Non-pigmented ciliary epithelial cell (primary cell): ENCODE data around the gene GLP1R.

Experiments used
- DNase-seq: peaks from one replicate; pipeline ENCODE4 v3.0.0-alpha.2; 2010; ENCODE audit warnings: low read depth

Gene GLP1R

DNA sequence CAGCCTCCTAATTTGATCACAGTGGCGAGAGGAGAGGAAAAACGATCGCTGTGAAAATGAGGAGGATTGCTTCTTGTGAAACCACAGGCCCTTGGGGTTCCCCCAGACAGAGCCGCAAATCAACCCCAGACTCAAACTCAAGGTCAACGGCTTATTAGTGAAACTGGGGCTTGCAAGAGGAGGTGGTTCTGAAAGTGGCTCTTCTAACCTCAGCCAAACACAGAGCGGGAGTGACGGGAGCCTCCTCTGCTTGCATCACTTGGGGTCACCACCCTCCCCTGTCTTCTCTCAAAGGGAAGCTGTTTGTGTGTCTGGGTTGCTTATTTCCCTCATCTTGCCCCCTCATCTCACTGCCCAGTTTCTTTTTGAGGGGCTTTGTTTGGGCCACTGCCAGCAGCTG is 37.7 kb downstream of the GLP1R start:
- no peak for DNase-seq

DNA sequence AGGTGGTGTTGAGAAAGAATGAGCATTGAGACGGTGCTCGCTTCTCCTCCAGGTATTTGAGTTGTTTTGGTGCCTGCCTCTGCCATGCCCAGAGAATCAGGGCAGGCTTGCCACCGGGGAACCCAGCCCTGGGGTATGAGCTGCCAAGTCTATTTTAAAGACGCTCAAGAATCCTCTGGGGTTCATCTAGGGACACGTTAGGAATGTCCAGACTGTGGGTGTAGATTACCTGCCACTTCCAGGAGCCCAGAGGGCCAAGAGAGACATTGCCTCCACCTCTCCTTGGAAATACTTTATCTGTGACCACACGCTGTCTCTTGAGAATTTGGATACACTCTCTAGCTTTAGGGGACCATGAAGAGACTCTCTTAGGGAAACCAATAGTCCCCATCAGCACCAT is 38.1 kb downstream of the GLP1R start:
- DNase-seq, result no peak

DNA sequence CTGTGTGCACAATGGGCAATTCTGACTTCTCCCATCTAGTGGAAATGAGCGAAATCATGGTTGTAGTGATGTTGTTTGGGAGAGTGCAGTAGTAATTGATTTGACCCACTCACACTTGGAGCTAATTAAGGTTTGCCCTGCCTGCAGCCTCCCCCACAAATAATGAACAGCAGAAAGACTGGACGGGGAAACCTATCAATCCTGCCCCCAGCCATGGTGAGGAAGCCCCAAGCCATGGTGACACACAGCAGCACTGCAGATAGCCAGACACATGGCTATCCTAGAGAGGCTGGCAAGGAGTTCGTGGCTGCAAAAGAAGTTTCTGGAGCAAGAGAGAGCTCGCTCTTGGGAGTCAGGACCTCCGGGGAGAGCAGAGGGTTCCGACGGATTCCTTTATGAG is 38.6 kb downstream of the GLP1R start:
- DNase-seq, result no peak

DNA sequence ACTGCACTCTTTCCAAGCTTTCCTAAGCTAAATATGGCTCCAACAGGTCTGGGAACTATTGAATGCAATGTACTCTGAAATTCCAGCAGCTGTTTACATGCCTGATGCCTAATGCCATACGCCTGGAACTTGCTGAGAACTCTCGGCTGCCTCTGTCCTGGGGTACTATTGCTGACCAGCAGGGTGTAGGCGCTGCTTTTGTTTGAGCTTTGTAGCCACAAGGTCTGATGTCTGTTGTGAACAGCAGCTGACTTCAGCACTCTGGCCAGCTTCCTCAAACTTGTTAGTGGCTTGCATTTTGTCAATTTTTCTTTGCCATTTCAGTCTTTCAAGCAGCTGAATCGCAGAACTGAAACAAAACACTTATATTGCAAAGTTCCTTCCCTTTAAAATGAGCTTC is 39.8 kb downstream of the GLP1R start:
- peak; percentile 17 for DNase-seq

DNA sequence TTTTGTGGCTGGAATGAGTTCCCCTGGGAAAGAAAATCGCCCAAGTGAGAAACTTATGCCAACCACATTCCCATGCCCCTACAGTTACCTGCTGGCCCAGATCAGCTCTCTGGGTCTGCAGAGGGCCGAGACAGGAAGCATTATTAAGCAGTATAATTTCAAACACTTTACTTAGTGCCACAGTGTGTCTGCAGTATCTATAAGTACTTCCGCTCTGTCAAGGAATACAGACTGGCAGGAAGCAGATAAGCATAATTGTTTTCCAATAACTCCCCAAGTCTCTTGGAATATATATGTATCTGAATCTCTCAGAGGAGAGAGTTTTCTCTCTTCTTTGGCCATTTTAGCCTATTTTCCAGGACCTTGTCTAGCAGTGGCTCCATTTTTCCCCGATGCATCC is 41.5 kb downstream of the GLP1R start:
- no peak for DNase-seq

DNA sequence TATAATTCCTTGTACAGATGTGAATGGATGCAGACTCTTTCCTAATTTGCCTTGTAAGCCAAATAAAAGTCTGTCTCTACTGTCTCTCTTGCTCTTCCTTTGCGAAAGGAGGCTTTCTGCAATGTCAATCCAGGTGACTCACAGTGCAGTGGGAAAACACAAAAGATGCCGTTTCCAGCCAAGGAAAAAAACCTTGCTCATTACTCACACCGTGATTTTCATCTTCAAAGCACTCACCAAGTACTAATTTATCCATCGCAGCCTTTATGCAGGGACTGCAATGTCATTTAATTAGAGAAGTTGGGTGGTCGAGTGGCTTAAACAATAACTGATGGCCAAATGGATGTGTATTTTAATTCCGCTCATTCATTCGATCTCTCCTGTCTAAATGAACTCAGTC is 42.6 kb downstream of the GLP1R start:
- DNase-seq, result no peak

DNA sequence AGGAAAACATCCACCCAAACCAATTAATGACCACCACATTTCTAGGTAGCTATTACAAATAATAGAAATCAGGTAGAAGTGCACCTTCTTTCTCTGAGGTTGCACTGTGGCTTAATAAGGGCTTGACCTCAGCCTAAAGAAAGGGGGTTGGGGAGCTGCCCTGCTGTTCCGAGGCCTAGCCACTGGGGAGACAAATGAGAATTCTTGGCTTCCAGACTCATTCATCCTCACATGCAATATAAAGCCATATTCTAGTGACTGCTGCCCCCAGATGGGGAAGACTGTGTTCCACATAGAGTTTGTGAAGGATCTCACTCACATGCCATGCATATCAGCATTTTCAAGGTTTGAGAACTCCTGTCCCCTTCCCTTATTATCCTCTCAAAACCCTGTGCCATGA is 43.5 kb downstream of the GLP1R start:
- no peak for DNase-seq

DNA sequence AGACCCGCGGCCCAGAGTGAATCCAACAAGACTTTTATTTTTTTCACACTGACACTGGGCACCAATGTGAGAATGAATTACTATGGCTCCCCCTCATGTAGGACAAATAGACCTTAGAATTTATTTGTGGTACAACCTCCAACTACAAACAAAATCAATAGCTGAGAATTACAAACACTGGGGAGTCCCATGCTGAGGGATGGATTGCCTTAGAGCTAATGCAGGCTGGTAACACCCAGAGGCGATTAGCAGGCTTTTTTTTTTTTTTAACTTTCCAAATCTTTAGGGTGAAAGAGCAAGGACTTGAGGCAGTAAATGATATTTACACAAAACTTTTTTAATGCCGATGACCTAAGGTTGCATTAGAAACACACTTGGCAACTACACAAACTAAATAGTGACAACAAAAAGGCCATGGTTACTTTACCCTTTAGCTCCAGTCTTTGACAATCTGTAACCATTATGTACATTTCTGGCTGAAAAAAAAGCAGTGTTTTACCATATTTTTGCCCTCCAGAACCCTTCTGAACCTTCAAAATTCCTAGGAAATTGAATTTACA is 44.6 kb downstream of the GLP1R start:
- DNase-seq, result no peak

DNA sequence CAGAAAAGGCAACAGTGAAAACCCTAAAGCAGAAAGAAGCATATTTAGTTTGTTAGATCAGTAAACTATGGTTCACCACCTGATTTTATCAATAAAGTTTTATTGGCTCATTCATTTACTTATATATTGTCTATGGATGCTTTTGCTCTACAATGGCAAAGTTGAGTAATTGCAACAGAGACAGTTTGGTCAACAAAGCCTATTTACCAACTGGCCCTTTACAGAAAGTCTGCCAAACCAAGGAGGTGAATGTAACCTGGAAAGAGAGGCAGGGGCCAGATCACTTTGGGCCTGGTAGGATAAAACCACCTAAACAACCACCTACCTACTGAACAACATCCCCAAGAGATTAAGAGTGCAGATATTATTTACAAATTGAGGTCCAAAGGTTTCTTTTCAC is 47.0 kb downstream of the GLP1R start:
- no peak for DNase-seq

DNA sequence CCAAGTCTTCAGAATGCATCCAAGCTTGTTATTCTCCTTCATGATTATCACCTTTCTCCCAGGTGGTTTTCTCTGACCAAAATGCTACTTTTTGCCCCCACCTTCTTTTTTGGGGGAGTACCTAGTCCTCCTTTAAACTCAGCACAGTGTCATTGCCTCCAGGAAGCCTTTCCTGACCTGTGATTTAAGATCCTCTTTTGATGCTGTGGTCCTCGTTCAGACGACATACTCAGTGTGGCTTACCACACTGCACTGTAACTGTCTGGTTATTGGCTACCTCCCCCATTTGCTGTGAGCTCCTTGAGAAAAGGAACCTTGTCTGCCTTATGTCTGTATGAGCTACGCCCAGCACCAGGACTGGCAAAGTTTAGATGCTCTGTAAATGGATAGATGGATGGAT is 51.8 kb downstream of the GLP1R start:
- DNase-seq, result no peak

DNA sequence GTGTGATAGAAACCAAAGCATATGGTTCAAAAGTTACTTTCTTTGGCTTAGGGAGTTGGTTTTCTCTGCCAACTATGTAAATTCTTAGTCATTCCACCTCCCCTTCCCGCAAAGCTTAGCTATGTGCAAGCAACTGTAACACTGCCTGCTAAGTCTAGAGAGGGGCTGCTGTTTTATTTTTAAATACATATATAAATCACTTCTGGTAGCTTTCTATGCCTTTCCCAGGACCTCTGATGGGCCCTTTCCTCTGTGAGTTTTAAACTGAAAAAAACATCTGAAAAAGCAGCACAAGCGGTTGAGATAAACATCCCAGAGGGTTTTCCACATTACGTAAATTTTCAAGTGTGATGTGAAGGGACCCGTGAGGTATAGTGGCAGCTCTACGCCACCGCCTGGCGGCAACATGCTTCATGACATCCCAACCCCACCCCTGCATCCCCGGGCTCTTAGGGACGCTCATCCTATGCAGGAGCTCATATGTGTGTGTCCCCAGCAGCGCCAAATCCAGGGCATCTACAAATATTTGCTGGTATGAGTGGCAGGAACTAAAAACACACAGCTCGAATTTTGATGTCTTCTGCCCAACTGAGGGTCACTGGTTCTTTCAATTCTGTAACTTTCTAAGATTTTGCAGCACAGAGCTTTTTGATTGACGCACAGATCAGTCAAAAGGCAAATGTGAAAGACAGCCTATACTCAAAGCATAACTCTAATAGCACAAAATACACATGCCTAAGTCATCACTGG is 53.7 kb downstream of the GLP1R start:
- DNase-seq, result no peak

DNA sequence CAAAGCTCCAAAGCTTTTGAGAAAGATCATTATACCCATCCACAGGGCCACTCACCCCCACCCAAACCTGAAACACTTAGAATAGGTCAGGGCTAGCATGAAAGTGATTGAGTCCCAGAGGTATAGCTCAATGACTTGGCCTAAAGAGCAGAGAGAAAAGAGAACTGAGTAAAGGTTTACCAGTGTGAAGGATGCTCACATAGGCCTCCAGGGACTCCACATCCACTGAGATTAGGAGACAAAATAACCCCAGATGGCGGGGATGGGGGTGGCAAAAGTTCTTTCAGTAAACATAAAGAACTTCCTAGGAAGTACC is 54.2 kb downstream of the GLP1R start:
- DNase-seq, result no peak

DNA sequence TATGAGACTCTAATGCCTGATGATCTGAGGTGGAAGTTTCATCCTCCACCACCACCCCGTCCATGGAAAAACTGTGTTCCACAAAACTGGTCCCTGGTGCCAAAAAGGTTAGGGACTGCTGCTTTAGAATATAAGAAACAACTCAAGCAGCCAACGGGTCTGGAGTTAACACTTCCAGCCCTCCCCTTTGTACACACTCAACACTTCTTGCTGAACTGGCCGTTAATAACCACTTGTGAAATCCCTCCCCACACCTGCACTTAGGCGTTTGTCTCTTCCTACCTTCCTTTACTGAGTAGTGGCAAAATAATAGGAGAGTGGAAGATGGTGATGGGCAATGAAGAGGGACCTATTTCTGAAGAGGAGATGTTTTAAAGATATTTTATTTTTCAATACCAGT is 55.9 kb downstream of the GLP1R start:
- no peak for DNase-seq

DNA sequence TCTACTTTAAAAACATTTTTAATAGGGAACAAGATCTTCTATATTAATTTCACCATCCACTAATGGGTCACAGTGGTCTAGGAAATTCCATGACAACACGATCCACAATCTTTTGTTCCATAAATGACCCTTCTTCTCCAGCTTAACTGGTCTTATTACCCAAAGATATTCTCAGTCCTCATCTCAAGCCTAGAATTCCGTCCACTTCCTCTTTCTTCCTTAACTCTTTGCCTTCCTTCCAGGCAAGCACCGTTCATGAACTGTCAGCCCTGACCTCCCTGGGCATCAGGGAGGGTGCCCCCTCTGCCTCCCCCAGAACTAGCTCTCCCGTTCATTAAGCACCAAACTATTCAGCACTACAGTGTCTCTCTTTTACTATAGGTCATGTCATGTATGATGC is 58.5 kb downstream of the GLP1R start:
- DNase-seq, result no peak

DNA sequence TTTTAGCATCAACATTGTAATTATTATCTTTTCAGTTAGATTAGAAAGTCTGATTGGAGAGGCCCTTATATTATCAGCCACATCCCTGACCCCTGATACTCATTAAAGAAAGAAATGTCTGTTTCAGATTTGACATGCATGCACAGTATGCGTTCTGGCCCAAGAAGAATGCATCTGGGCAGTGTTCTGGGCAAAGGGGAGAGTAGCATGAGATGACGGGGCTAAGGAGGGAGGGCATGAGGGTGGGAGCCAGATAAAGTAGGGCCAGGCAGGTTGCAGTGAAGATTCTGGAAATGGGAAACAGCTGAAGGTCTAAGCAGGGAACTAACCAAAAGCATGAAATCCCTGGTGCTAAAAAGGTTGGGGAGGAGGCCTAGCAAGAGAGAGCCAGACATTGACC is 59.1 kb downstream of the GLP1R start:
- no peak for DNase-seq

DNA sequence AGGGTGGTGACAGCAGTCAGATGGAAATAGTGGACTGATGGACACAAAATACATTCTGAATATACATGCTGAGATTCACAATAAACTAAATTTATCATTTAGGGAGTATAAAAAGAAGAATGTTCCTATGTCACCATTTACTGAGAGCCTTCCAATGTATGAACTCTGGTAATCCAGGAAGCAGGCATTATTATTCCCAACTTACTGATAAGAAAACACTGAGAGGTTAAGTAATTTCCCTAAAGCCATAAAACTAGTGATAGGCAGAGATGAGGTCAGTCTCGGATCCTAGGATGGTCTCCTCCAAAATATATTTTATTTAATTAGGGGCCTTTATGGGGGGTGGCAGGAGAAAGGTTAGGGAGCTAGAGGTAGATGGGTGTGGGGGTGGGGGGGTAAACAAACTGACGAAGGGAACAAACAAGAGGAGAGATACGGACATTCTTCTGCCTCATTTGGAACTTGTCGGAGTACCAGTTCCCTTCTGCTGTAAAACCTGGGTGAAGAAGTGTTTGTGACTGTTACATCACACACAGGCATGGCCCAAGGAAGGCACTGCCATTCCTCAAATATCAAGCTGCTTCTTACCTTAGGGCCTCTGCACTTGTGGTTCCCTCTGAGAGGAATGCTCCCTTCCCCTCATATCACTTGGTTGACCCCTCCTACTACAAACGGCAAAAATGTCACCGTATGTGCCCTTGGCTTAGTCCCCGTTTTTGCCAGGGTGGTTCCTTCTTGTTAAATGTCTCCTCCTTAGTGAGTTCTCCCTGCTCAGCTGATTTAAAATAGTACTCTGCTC is 59.7 kb downstream of the GLP1R start:
- DNase-seq, result no peak

DNA sequence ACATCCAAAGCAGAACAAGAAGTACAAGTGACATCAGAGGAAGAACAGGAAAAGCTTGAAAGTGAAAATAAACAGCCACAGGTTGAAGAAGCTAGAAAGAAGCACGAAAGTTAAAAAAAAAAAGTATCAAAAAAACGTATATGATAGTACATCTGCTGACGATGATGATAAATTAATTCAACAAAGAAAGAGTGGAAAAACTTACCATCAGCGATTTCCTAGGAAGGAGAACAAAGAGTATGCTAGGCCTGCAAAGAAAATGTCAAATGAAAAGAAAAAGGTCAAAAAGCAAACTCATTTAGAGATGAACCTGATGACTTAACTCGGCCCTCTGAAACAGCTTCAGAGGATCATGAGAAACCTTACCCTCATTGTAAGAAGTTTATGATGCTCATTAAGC is 62.7 kb downstream of the GLP1R start:
- no peak for DNase-seq

DNA sequence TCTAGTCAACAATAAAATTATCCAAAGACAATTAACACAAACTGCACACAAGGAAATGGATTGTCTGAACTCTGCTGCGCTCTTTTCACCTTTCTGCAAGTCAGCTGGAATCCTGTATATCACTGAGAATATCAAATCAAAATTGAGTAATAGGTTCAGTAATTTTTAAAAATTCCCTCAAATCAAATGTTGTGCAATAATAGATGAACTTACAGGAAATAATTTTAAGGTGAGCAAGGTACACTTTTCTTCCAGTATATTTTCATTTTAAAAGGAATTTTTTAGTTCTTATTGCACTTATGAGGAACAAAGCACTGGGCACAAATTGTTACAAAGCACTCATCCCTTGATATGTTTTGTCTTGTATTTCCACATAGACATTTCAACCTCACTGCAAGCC is 65.2 kb downstream of the GLP1R start:
- no peak for DNase-seq

DNA sequence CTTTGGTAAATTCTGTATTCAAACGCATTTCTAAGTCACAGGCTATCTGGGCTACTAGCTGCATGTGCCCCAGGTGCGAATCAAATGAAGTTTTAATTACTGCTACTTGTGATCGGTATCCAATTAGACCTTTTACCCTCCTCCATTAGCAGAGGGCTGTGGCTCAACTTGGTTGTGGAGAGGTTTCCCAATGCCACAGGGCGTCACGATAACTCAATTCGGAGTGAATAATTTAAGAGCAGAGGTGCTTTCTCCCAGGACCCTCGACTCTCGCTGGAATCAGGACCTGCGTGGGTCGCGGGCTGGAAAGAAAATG is 65.8 kb downstream of the GLP1R start:
- no peak for DNase-seq

DNA sequence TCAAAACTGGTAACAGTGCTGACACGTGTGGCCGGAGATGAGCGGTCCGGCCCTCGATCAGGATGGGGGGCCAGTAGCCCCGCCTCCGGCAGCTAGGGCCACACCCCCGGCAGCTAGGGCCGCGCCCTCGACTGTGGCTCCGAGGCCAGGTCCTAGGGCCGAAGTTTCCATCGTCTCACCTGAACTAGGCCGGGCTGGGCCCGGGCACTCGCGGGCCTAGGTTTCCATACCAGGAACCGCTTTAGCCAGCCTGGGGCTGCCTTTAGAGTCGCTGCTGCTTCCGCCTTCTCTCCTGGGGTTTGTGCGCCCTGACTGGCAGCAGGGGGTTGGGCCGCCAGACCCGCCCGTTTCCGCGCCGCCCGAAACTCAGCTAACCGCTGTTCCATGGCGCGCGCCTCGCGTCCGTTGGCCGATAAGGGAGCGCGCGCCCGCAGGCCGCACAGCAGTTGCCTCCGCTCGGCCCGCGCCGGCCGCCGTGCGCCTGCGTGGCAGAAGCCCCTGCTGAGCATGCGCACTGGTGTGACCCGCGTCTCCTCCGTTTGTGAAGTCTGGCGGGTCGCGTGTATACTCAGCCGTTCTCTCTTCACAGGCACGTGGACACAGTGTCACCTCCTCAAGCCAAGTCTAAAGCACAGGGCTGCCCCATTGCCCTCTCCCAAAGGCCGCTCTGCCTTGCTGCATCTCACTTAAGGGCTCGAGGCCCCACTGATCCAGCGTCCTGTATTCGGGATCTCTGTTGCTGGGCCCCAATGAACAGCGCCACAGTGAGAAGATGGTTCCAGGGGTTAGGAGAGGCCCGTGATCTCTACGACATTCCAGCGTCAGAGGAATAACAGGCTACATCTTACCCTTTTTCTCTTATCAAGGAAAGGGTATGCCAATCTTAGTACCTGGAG is 66.4 kb downstream of the GLP1R start, which contains the start of gene SAYSD1:
Gene SAYSD1 (minus strand): TSS at position 483 of the 896 bp plus-strand sequence. CDS start 97 bp downstream, at position 386.
- peak; percentile 48 for DNase-seq

DNA sequence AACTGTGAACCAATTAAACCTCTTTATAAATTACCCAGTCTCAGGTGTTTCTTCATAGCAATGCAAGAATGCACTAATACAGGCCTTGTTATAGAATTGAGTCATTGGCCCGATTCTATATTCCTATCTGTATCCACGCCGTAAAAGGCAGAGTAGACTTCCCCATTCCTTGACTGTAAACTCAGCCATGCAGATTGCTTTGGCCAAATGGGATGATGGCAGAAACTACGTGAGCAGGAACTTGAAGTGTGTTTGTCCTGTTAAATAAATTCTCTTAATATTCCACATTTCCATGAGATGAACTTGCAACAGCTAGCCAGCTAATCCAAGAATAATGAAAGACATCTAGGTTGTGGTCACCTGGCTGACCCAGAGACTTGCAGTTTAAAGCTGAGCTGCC is 70.3 kb downstream of the GLP1R start:
- DNase-seq, result no peak

DNA sequence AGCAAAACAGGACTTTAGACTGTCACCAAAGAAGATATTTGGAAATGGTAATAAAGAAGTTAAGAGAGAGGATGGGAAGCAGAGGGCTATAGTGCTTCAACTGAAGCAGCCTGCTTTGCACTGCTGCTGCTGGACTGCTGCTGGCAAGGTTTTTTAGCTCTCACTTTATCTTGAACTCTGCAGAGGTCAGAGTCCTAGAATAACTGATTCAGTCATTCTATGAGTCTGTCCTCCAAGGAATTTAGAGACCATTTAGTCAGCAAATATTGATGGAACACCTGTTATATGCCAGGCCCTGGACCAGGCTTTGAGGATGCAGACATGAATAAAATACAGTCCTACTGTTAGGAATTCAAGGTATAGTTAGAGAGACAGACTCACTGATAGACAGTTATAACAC is 75.5 kb downstream of the GLP1R start:
- no peak for DNase-seq

DNA sequence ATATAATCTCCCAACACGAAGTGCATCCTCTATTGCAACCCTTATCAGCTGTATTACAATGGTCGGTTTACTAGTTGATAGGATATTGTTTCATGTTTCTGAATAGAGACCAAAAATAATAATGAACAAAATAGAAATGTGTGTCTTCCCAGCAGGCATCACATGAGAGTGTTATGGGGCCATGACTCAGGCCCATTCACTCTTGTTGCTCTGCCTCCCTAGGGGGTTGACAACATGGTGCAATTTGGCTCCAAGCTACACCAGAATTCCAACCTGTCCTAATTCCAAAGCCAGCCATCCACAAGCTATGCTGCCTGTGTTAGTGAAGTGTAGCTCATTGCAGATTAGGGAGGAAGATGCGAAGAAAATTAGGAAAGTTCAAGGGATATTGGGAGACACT is 79.5 kb downstream of the GLP1R start:
- DNase-seq, result no peak
